Measurements from ENCODE around the gene STYXL1.

GRCh38 chr7:76053461-76053860 is 5.7 kb upstream of the STYXL1 start:
- TF ChIP-seq CTCF (IDR thresholded peaks at IDR 0.05; ENCODE audit: borderline replicate concordance, extremely low read depth, low read length, poor library complexity, severe bottlenecking) (no peak), EZH2 (IDR thresholded peaks at IDR 0.05; ENCODE audit: borderline replicate concordance, low read depth, low read length, severe bottlenecking) (no peak)
